ENCODE measurements around the gene LRRK1. TPM values are rescaled to one million over a fixed set of nuclear protein-coding genes. Genes with fewer than 3 reads are reported as not detected.
A peak's percentile ranks its signal among the peaks of the same experiment; 100 is the strongest.

LRRK1 gene
- polyA plus RNA-seq, 2 of the 4 experiments (the other 2 are of a cell fraction), result 12.2 to 17.7 TPM

- FAIRE-seq (no peak), DNase-seq (ENCODE audit: low read depth in 1 of 2, low spot score in 1 of 2) (no peak), ATAC-seq (no peak)
- Histone ChIP-seq H3K4me1 (no peaks in the 10 kb centered on the region), H3K4me2 (no peak overlapping the region), H3K4me3 (no peak overlapping the region), H3K9me3 (peaks cover 27% of the 10 kb centered on the region; the same call in 2 of the 3 replicates), H3K27ac (no peak overlapping the region)
- TF ChIP-seq USF2 (IDR thresholded peaks at IDR 0.05), result no peak
- TF ChIP-seq POLR2A (IDR thresholded peaks at IDR 0.05; ENCODE audit: low read length), result peak; percentile 16; the same call in 1 of the 2 replicates
- no peak for TF ChIP-seq MAX (IDR thresholded peaks at IDR 0.05)
- 89% methylated on average over 3 of the region's 3 CpGs for WGBS (ENCODE audit: missing lambda C conversion rate)
- CTCF ChIA-PET, result interaction anchor here (1.5 to 1.8 kb wide), 2 partner anchors 21 to 51 kb away, joined by 4 to 9 read pairs; no protein-coding TSS in a partner anchor
- POLR2A ChIA-PET, result no interaction called here
These were observed 118.1 kb downstream of the LRRK1 start for GRCh38 chr15:101037090-101037830.

GRCh38 chr15:101038327-101039003 is 119.3 kb downstream of the LRRK1 start:
- H3K9me3 ChIP-seq, result peaks cover 27% of the 10 kb centered on the region; the same call in 2 of the 3 replicates
- TF ChIP-seq CBX8 (IDR thresholded peaks at IDR 0.05) (no peak), CHD4 (IDR thresholded peaks at IDR 0.05; ENCODE audit: borderline replicate concordance) (no peak), NR3C1 (IDR thresholded peaks at IDR 0.05) (no peak), GATA3 (IDR thresholded peaks at IDR 0.05; ENCODE audit: borderline replicate concordance) (no peak), NFE2L2 (conservative IDR thresholded peaks at IDR 0.05; ENCODE audit: low read length) (no peak), RCOR1 (IDR thresholded peaks at IDR 0.05; ENCODE audit: low read depth, low read length) (no peak), POLR2A (IDR thresholded peaks at IDR 0.05; ENCODE audit: low read length) (no peak), ZNF302 (CRISPR knock-in tag; IDR thresholded peaks at IDR 0.05) (no peak), HOXB13 (CRISPR knock-in tag; IDR thresholded peaks at IDR 0.05; ENCODE audit: low read depth) (no peak), FOSL2 (IDR thresholded peaks at IDR 0.05) (no peak), FOSL2 (CRISPR knock-in tag; IDR thresholded peaks at IDR 0.05) (no peak), SMC3 (IDR thresholded peaks at IDR 0.05) (no peak)
- H3K27ac ChIP-seq, result no peak overlapping the region
- ATAC-seq, result no peak
- no peak for FAIRE-seq
- no peaks in the 10 kb centered on the region for H3K4me1 ChIP-seq
- DNase-seq (ENCODE audit: low read depth in 1 of 2, low spot score in 1 of 2), result no peak
- POLR2A ChIA-PET, result no interaction called here
- CTCF ChIA-PET, result no interaction called here
- H3K4me2 ChIP-seq, result no peak overlapping the region
- H3K4me3 ChIP-seq, result no peak overlapping the region
- whole genome bisulfite sequencing (ENCODE audit: missing lambda C conversion rate), result 90% methylated on average over 6 of the region's 6 CpGs

GRCh38 chr15:101039461-101039860 is 120.3 kb downstream of the LRRK1 start:
- Histone ChIP-seq H3K4me2 (no peak overlapping the region), H3K27ac (no peak overlapping the region), H3K9me3 (peaks cover 20% of the 10 kb centered on the region; the same call in 1 of the 3 replicates), H3K4me3 (no peak overlapping the region), H3K4me1 (no peaks in the 10 kb centered on the region)
- no peak for FAIRE-seq
- TF ChIP-seq ZNF302 (CRISPR knock-in tag; IDR thresholded peaks at IDR 0.05) (no peak), TFCP2L1 (CRISPR knock-in tag; IDR thresholded peaks at IDR 0.05) (no peak), FOXS1 (CRISPR knock-in tag; IDR thresholded peaks at IDR 0.05) (no peak), RFX5 (IDR thresholded peaks at IDR 0.05) (no peak), HES2 (IDR thresholded peaks at IDR 0.05) (no peak), REST (IDR thresholded peaks at IDR 0.05) (no peak), HDAC2 (IDR thresholded peaks at IDR 0.05) (no peak)
- ChIA-PET CTCF (interaction anchor here (0.6 to 1.9 kb wide), 3 partner anchors 27 to 359 kb away, joined by 3 to 5 read pairs (median 4); no protein-coding TSS in a partner anchor), POLR2A (no interaction called here)
- no peak for ATAC-seq
- DNase-seq (ENCODE audit: low read depth in 1 of 2, low spot score in 1 of 2), result no peak
- 93% methylated on average over 3 of the region's 3 CpGs for WGBS (ENCODE audit: missing lambda C conversion rate)

Measured in A549 (cell line).